Measurements from ENCODE around the gene AADAT.
A peak's percentile ranks its signal among the peaks of the same experiment; 100 is the strongest.

The AADAT gene

GRCh38 chr4:170026253-170027021 lies 63.3 kb downstream of the AADAT start, which contains the start of gene MFAP3L:
TSS of gene MFAP3L (minus strand) at chr4:170026395. CDS start at chr4:170005877, 20,518 bp downstream.
- FAIRE-seq (peak; percentile 57), DNase-seq (ENCODE audit: insufficient read length) (peak; percentile 74)
- TF ChIP-seq TAF1 (IDR thresholded peaks at IDR 0.05; ENCODE audit: borderline replicate concordance, low read depth, low read length) (0 out of 2 replicates have a peak, but pooled peaks have one; percentile 18), POLR2A (IDR thresholded peaks at IDR 0.05; ENCODE audit: low read depth, low read length) (no peak), POLR2AphosphoS5 (IDR thresholded peaks at IDR 0.05; ENCODE audit: low read depth, low read length) (no peak)

GRCh38 chr4:170025523-170026252 lies 64.1 kb downstream of the AADAT start:
- DNase-seq (ENCODE audit: insufficient read length), result no peak
- FAIRE-seq, result no peak

GRCh38 chr4:170022211-170022610 lies 67.5 kb downstream of the AADAT start:
- DNase-seq (ENCODE audit: insufficient read length), result no peak
- no peak for TF ChIP-seq TAF1 (IDR thresholded peaks at IDR 0.05; ENCODE audit: borderline replicate concordance, low read depth, low read length)
- no peak for TF ChIP-seq POLR2A (IDR thresholded peaks at IDR 0.05; ENCODE audit: low read depth, low read length)
- no peak for TF ChIP-seq POLR2AphosphoS5 (IDR thresholded peaks at IDR 0.05; ENCODE audit: low read depth, low read length)
- FAIRE-seq, result no peak

More at GRCh38 chr4:170025523-170026252, 64.1 kb downstream of the AADAT start:
- no peak for TF ChIP-seq TAF1 (IDR thresholded peaks at IDR 0.05; ENCODE audit: borderline replicate concordance, low read depth, low read length)
- no peak for TF ChIP-seq POLR2A (IDR thresholded peaks at IDR 0.05; ENCODE audit: low read depth, low read length)
- TF ChIP-seq POLR2AphosphoS5 (IDR thresholded peaks at IDR 0.05; ENCODE audit: low read depth, low read length), result no peak

GRCh38 chr4:170017252-170017651 lies 72.5 kb downstream of the AADAT start:
- TF ChIP-seq POLR2A (IDR thresholded peaks at IDR 0.05; ENCODE audit: low read depth, low read length) (no peak), POLR2AphosphoS5 (IDR thresholded peaks at IDR 0.05; ENCODE audit: low read depth, low read length) (no peak)
- FAIRE-seq (no peak), DNase-seq (ENCODE audit: insufficient read length) (no peak)

- TF ChIP-seq POLR2A (IDR thresholded peaks at IDR 0.05; ENCODE audit: low read depth, low read length) (no peak), POLR2AphosphoS5 (IDR thresholded peaks at IDR 0.05; ENCODE audit: low read depth, low read length) (no peak), TAF1 (IDR thresholded peaks at IDR 0.05; ENCODE audit: borderline replicate concordance, low read depth, low read length) (no peak)
- DNase-seq (ENCODE audit: insufficient read length), result no peak
- no peak for FAIRE-seq
These were observed 74.5 kb downstream of the AADAT start for GRCh38 chr4:170015285-170015684.

GRCh38 chr4:170014359-170015011 lies 75.3 kb downstream of the AADAT start:
- DNase-seq (ENCODE audit: insufficient read length) (no peak), FAIRE-seq (no peak)
- TF ChIP-seq POLR2AphosphoS5 (IDR thresholded peaks at IDR 0.05; ENCODE audit: low read depth, low read length), result no peak
- TF ChIP-seq TAF1 (IDR thresholded peaks at IDR 0.05; ENCODE audit: borderline replicate concordance, low read depth, low read length), result no peak
- no peak for TF ChIP-seq POLR2A (IDR thresholded peaks at IDR 0.05; ENCODE audit: low read depth, low read length)

- TF ChIP-seq POLR2AphosphoS5 (IDR thresholded peaks at IDR 0.05; ENCODE audit: low read depth, low read length) (no peak), TAF1 (IDR thresholded peaks at IDR 0.05; ENCODE audit: borderline replicate concordance, low read depth, low read length) (no peak), POLR2A (IDR thresholded peaks at IDR 0.05; ENCODE audit: low read depth, low read length) (no peak)
- FAIRE-seq (no peak), DNase-seq (ENCODE audit: insufficient read length) (no peak)
These were observed 77.2 kb downstream of the AADAT start for GRCh38 chr4:170012629-170012958.

- TF ChIP-seq POLR2AphosphoS5 (IDR thresholded peaks at IDR 0.05; ENCODE audit: low read depth, low read length), result no peak
- no peak for TF ChIP-seq POLR2A (IDR thresholded peaks at IDR 0.05; ENCODE audit: low read depth, low read length)
- no peak for TF ChIP-seq TAF1 (IDR thresholded peaks at IDR 0.05; ENCODE audit: borderline replicate concordance, low read depth, low read length)
- DNase-seq (ENCODE audit: insufficient read length), result no peak
- FAIRE-seq, result no peak
These were observed 77.7 kb downstream of the AADAT start for GRCh38 chr4:170011921-170012628.
